ENCODE data around the gene DLK1.

The DLK1 gene

DNA sequence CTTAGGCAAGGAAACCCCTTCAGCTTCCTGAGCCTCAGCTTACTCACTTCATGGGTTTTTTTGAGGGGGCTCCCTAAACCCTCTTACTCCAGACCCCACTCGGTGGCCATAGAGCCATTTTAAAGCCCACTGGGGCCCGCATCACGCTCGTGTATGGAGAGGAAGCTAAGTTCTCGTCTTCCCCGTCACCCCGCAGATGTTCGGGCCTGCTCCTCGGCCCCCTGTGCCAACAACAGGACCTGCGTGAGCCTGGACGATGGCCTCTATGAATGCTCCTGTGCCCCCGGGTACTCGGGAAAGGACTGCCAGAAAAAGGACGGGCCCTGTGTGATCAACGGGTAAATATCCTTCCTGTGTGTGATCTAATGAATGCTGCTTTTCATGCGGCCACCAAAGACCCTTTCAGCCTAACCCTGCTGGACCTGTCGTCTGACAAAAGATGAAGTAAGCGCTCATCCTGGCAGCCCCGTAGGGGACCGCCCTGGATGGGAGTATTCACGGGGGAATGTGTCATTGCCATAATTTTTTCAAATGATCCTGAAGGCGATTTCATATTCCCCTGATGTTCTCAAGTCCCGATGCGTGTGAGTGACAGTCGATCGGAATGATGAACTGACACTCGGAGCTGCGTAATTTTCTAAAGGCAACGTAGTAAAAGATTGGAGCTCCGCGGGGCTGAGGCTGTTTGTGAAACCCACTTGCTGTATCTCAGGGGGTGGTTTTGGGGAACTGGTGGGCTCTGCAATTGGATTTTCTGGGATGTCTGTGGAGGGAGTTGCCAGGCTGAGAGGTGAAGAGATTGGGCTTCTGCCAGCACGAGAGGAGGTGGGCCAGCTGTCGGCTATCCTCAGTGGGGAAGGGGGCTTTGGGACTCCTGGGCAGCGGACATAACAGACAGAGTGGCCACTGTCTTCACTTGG is 5.4 kb downstream of the DLK1 start:
- no peak overlapping the region for H3K4me3 ChIP-seq (ENCODE audit: low read depth, low read length)
- TF ChIP-seq, protein P1, sequence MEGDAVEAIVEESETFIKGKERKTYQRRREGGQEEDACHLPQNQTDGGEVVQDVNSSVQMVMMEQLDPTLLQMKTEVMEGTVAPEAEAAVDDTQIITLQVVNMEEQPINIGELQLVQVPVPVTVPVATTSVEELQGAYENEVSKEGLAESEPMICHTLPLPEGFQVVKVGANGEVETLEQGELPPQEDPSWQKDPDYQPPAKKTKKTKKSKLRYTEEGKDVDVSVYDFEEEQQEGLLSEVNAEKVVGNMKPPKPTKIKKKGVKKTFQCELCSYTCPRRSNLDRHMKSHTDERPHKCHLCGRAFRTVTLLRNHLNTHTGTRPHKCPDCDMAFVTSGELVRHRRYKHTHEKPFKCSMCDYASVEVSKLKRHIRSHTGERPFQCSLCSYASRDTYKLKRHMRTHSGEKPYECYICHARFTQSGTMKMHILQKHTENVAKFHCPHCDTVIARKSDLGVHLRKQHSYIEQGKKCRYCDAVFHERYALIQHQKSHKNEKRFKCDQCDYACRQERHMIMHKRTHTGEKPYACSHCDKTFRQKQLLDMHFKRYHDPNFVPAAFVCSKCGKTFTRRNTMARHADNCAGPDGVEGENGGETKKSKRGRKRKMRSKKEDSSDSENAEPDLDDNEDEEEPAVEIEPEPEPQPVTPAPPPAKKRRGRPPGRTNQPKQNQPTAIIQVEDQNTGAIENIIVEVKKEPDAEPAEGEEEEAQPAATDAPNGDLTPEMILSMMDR (IDR thresholded peaks at IDR 0.05; ENCODE audit: insufficient read depth, low read depth, low read length, missing control alignments): no peak
- no peak for DNase-seq (ENCODE audit: low read depth)

DNA sequence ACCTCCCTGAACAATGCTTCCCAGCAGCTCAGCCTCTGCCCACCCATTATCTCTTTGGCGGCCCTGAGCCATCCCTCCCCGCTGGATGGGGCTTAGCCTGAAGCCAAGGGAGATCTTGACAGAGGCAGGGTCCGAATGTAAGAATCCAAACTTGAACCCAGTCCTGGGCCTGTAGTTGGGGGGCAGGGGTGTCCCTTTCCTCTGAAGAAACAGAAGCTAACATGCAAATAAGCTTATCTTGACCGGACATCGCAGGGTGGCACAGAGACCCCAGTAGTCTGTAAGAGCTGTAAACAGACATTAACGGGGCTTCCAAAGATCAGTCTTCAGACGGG is 6.0 kb downstream of the DLK1 start:
- TF ChIP-seq, protein P1 (IDR thresholded peaks at IDR 0.05; ENCODE audit: insufficient read depth, low read depth, low read length, missing control alignments): no peak
- DNase-seq (ENCODE audit: low read depth): no peak
- no peak overlapping the region for H3K4me3 ChIP-seq (ENCODE audit: low read depth, low read length)

- DNase-seq (ENCODE audit: low read depth): no peak
- H3K4me3 ChIP-seq (ENCODE audit: low read depth, low read length): no peak overlapping the region
- TF ChIP-seq, protein P1 (IDR thresholded peaks at IDR 0.05; ENCODE audit: insufficient read depth, low read depth, low read length, missing control alignments): no peak
Measured at GRCh38 chr14:100733152-100733850, 6.6 kb downstream of the DLK1 start.

- TF ChIP-seq, protein P1 (IDR thresholded peaks at IDR 0.05; ENCODE audit: insufficient read depth, low read depth, low read length, missing control alignments): no peak
- DNase-seq (ENCODE audit: low read depth): no peak
- H3K4me3 ChIP-seq (ENCODE audit: low read depth, low read length): no peak overlapping the region
Measured at GRCh38 chr14:100734031-100734990, 7.6 kb downstream of the DLK1 start.

- no peak for DNase-seq (ENCODE audit: low read depth)
- H3K4me3 ChIP-seq (ENCODE audit: low read depth, low read length): no peak overlapping the region
- TF ChIP-seq, protein P1 (IDR thresholded peaks at IDR 0.05; ENCODE audit: insufficient read depth, low read depth, low read length, missing control alignments): no peak
Measured at GRCh38 chr14:100735271-100735670, 8.6 kb downstream of the DLK1 start.

All from GM12865 (cell line).